Ascending aorta (tissue), 2 donors: Measurements from ENCODE around the gene SORBS2. TPM values are rescaled to one million over a fixed set of nuclear protein-coding genes. Genes with fewer than 3 reads are reported as not detected.

ENCODE experiments used
- DNase-seq, 2 donors: peaks; one replicate each; pipeline ENCODE4 v3.0.0-alpha.2; 2019; ENCODE audit warnings: low spot score in 2 of 2
- H3K27ac ChIP-seq, 2 donors: fragments of 200-600 bp; sonication (generic); one replicate each; pipeline ENCODE4 v1.5.1; 2016 to 2017; ENCODE audit warnings: mild to moderate bottlenecking in 1 of 2
- H3K27me3 ChIP-seq: fragments of 200-600 bp; sonication (generic); one replicate; pipeline ENCODE4 v1.5.1; 2017
- H3K36me3 ChIP-seq, 2 donors: fragments of 200-600 bp; sonication (generic); one replicate each; pipeline ENCODE4 v1.5.1; 2016
- H3K4me1 ChIP-seq, 2 donors: fragments of 200-600 bp; sonication (generic); one replicate each; pipeline ENCODE4 v1.5.1; 2016 to 2017; ENCODE audit warnings: mild to moderate bottlenecking in 1 of 2
- H3K4me3 ChIP-seq, 2 donors: fragments of 200-600 bp; sonication (generic); one replicate each; pipeline ENCODE4 v1.5.1; 2016 to 2017; ENCODE audit warnings: mild to moderate bottlenecking in 1 of 2
- H3K9me3 ChIP-seq, 2 donors: fragments of 200-600 bp; sonication (generic); one replicate each; pipeline ENCODE4 v1.5.1; 2016
- CTCF ChIP-seq, 3 experiments: fragments of 200-600 bp in 2 of 3; fragments of 450-650 bp in 1 of 3; sonication (generic) in 2 of 3; IDR thresholded peaks; one replicate each; pipeline ENCODE4 v1.5.1; 2016 to 2019; ENCODE audit warnings: antibody characterized with exemption in 3 of 3, mild to moderate bottlenecking in 1 of 3, moderate library complexity in 1 of 3
- intact Hi-C: fragments of 100-400 bp; cut with DNase I; formaldehyde crosslinking; loops from one replicate; pipeline ENCODE4 v1.15.1; 2023
- total RNA-seq: library from RNA; depleted of rRNA; stranded (reverse); fragments of >200 nt; gene quantifications from one replicate; pipeline ENCODE4 v1.1.0, GENCODE V29; 2016

The SORBS2 gene
- total RNA-seq, 1 donor from 2014 or later = 246 TPM

DNA sequence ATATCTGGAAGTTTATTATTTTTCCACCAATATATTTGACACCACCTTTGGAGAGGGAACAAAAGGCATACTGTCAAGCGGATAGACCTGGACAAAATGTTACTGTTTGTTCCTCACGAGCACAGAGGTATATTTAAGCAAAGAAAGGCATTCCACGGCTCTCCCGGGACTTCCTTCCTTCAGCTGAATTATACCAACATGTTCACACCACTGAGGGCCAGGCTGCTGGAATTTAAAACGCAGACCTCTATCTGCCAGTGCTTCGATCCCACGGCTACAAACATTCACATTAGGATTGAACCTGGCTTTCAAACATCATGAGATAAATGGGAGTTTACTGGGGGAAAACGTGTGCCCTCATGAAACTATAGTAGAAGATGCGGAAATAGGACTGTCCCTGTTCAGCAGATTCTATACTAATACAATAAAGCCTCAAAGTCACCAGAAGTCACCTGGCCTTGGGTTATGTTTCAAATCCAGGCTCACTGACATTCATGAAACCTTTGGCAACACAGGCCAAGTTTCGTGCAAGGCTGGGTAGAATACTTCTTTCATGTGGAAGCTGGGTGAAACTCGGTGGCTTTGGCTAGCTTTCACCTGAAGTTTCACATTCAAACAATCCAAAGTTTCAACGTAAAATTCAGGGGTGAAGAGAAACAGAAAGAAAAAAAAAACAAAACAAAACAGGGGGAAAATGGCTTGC, 39.5 kb downstream of the SORBS2 start:
- no peak for TF ChIP-seq CTCF (IDR thresholded peaks at IDR 0.05)
- intact Hi-C loops = loop anchor here (2.0 kb wide), 3 partner anchors 34 to 116 kb away; no protein-coding TSS in a partner anchor
- no peak for DNase-seq
- Histone ChIP-seq H3K4me3 (peak overlapping the region; percentile 55 to 64), H3K36me3 (no peaks in the 10 kb centered on the region), H3K4me1 (peaks cover 0 to 24% of the 10 kb centered on the region in 2 donors), H3K9me3 (no peaks in the 10 kb centered on the region), H3K27ac (peak overlapping the region; percentile 52 to 81), H3K27me3 (no peaks in the 10 kb centered on the region)

GRCh38 chr4:185771711-185772390, 40.1 kb downstream of the SORBS2 start:
- H3K4me3 ChIP-seq = peak overlapping the region; percentile 31 to 64
- no peaks in the 10 kb centered on the region for H3K36me3 ChIP-seq
- H3K4me1 ChIP-seq = peaks cover 0 to 24% of the 10 kb centered on the region in 2 donors
- intact Hi-C loops = loop anchor here (2.0 kb wide), 3 partner anchors 33 to 115 kb away; no protein-coding TSS in a partner anchor
- H3K9me3 ChIP-seq = no peaks in the 10 kb centered on the region
- TF ChIP-seq CTCF (IDR thresholded peaks at IDR 0.05) = no peak
- no peak for DNase-seq
- no peaks in the 10 kb centered on the region for H3K27me3 ChIP-seq
- peak overlapping the region; percentile 52 to 81 for H3K27ac ChIP-seq

GRCh38 chr4:185767528-185767927, 44.5 kb downstream of the SORBS2 start:
- no peak for TF ChIP-seq CTCF (IDR thresholded peaks at IDR 0.05)
- no peak overlapping the region for H3K27ac ChIP-seq
- intact Hi-C loops = no loop called here
- H3K36me3 ChIP-seq = no peaks in the 10 kb centered on the region
- no peaks in the 10 kb centered on the region for H3K9me3 ChIP-seq
- no peak for DNase-seq
- H3K4me3 ChIP-seq = no peak overlapping the region
- H3K4me1 ChIP-seq = peaks cover 0 to 7% of the 10 kb centered on the region in 2 donors
- no peaks in the 10 kb centered on the region for H3K27me3 ChIP-seq

GRCh38 chr4:185764876-185765275, 47.1 kb downstream of the SORBS2 start:
- intact Hi-C loops = no loop called here

More at GRCh38 chr4:185764876-185765275, 47.1 kb downstream of the SORBS2 start:
- H3K36me3 ChIP-seq = no peaks in the 10 kb centered on the region
- H3K4me1 ChIP-seq = peaks cover 0 to 2% of the 10 kb centered on the region in 2 donors
- DNase-seq = no peak
- TF ChIP-seq CTCF (IDR thresholded peaks at IDR 0.05) = no peak
- H3K4me3 ChIP-seq = no peak overlapping the region
- no peaks in the 10 kb centered on the region for H3K9me3 ChIP-seq
- H3K27ac ChIP-seq = no peak overlapping the region
- no peaks in the 10 kb centered on the region for H3K27me3 ChIP-seq
